ENCODE measurements around the gene SNX30. TPM values are rescaled to one million over a fixed set of nuclear protein-coding genes. Genes with fewer than 3 reads are reported as not detected.

The SNX30 gene
- total RNA-seq, 1 donor from 2014 or later = 12.8 TPM

GRCh38 chr9:112725961-112726360, 24.6 kb upstream of the SNX30 start:
- no peak overlapping the region for H3K27ac Mint-ChIP-seq (ENCODE audit: unreplicated experiment)
- peaks cover 2% of the 10 kb centered on the region for H3K27me3 Mint-ChIP-seq (ENCODE audit: unreplicated experiment)
- no peaks in the 10 kb centered on the region for H3K4me1 Mint-ChIP-seq (ENCODE audit: unreplicated experiment)
- no peaks in the 10 kb centered on the region for H3K9me3 Mint-ChIP-seq (ENCODE audit: unreplicated experiment)
- H3K36me3 Mint-ChIP-seq (ENCODE audit: low read depth, unreplicated experiment) = no peaks in the 10 kb centered on the region
- H3K4me3 Mint-ChIP-seq (ENCODE audit: unreplicated experiment) = no peak overlapping the region
- TF ChIP-seq CTCF (IDR thresholded peaks at IDR 0.05; ENCODE audit: unreplicated experiment) = no peak
- DNase-seq (ENCODE audit: low spot score) = no peak

GRCh38 chr9:112726428-112726827, 24.1 kb upstream of the SNX30 start:
- Mint-ChIP-seq H3K27ac (ENCODE audit: unreplicated experiment) (no peak overlapping the region), H3K27me3 (ENCODE audit: unreplicated experiment) (peaks cover 2% of the 10 kb centered on the region), H3K9me3 (ENCODE audit: unreplicated experiment) (no peaks in the 10 kb centered on the region), H3K36me3 (ENCODE audit: low read depth, unreplicated experiment) (no peaks in the 10 kb centered on the region), H3K4me3 (ENCODE audit: unreplicated experiment) (no peak overlapping the region), H3K4me1 (ENCODE audit: unreplicated experiment) (no peaks in the 10 kb centered on the region)
- TF ChIP-seq CTCF (IDR thresholded peaks at IDR 0.05; ENCODE audit: unreplicated experiment) = no peak
- DNase-seq (ENCODE audit: low spot score) = no peak

- Mint-ChIP-seq H3K4me3 (ENCODE audit: unreplicated experiment) (no peak overlapping the region), H3K27ac (ENCODE audit: unreplicated experiment) (no peak overlapping the region), H3K9me3 (ENCODE audit: unreplicated experiment) (no peaks in the 10 kb centered on the region), H3K4me1 (ENCODE audit: unreplicated experiment) (no peaks in the 10 kb centered on the region), H3K36me3 (ENCODE audit: low read depth, unreplicated experiment) (no peaks in the 10 kb centered on the region), H3K27me3 (ENCODE audit: unreplicated experiment) (no peaks in the 10 kb centered on the region)
- TF ChIP-seq CTCF (IDR thresholded peaks at IDR 0.05; ENCODE audit: unreplicated experiment) = no peak
- DNase-seq (ENCODE audit: low spot score) = no peak
Measured at GRCh38 chr9:112728401-112728800, 22.2 kb upstream of the SNX30 start.

DNA sequence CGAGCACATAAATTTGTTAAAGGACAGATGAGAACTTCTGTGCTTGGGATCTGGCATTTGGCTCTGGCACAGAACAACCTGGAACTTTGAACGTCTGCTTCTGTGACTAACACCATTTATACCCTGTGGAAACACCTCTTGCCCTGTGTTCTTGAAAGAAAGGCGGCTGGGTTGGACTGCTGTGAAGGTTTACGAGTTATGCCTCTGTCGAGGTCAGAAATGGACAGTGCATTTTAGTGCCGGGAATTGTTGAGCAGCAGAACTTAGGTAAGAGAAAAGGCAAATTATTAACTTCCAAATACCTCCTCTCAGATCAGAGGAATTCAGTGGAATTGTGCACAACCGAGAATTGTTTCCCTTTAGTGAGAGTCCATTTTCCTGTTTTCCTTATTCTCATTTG, 18.6 kb upstream of the SNX30 start:
- no peak overlapping the region for H3K27ac Mint-ChIP-seq (ENCODE audit: unreplicated experiment)
- H3K4me1 Mint-ChIP-seq (ENCODE audit: unreplicated experiment) = no peaks in the 10 kb centered on the region
- no peak for DNase-seq (ENCODE audit: low spot score)
- no peaks in the 10 kb centered on the region for H3K9me3 Mint-ChIP-seq (ENCODE audit: unreplicated experiment)
- no peak for TF ChIP-seq CTCF (IDR thresholded peaks at IDR 0.05; ENCODE audit: unreplicated experiment)
- H3K36me3 Mint-ChIP-seq (ENCODE audit: low read depth, unreplicated experiment) = no peaks in the 10 kb centered on the region
- H3K27me3 Mint-ChIP-seq (ENCODE audit: unreplicated experiment) = no peaks in the 10 kb centered on the region
- H3K4me3 Mint-ChIP-seq (ENCODE audit: unreplicated experiment) = no peak overlapping the region

- Mint-ChIP-seq H3K4me3 (ENCODE audit: unreplicated experiment) (no peak overlapping the region), H3K27ac (ENCODE audit: unreplicated experiment) (no peak overlapping the region), H3K27me3 (ENCODE audit: unreplicated experiment) (peaks cover 2% of the 10 kb centered on the region), H3K36me3 (ENCODE audit: low read depth, unreplicated experiment) (no peaks in the 10 kb centered on the region), H3K4me1 (ENCODE audit: unreplicated experiment) (no peaks in the 10 kb centered on the region), H3K9me3 (ENCODE audit: unreplicated experiment) (no peaks in the 10 kb centered on the region)
- no peak for DNase-seq (ENCODE audit: low spot score)
- no peak for TF ChIP-seq CTCF (IDR thresholded peaks at IDR 0.05; ENCODE audit: unreplicated experiment)
Measured at GRCh38 chr9:112734892-112735291, 15.7 kb upstream of the SNX30 start.
